A673 (cell line): ENCODE results near the gene CNPY4. TPM values are rescaled to one million over a fixed set of nuclear protein-coding genes. Genes with fewer than 3 reads are reported as not detected.
A peak's percentile ranks its signal among the peaks of the same experiment; 100 is the strongest.

Experiments
- BruUV-seq: library from RNA; stranded (reverse); fragments of 400-500 nt; replicated peaks from 2 replicates; lab custom pipeline; 2021; lab: Mats Ljungman, UMichigan
- CTCF ChIA-PET: fragments of 300-600 bp; sonication (Branson Sonifier 250); formaldehyde crosslinking; loops from one replicate; lab custom pipeline; 2022; ENCODE audit warnings: antibody characterized with exemption; lab: Charles Lee
- POLR2A ChIA-PET: fragments of 300-600 bp; sonication (Branson Sonifier 250); formaldehyde crosslinking; loops from one replicate; lab custom pipeline; 2022; ENCODE audit warnings: antibody characterized with exemption; ENCODE audit not compliant: low non-redundant PET; lab: Charles Lee
- DNase-seq: peaks from one replicate; pipeline ENCODE4 v3.0.0-alpha.2; 2015; ENCODE audit warnings: low spot score
- H3K27ac ChIP-seq: fragments of 200-600 bp; sonication (generic); 2 replicates; pipeline ENCODE4 v1.5.1; 2016; ENCODE audit warnings: mixed run types, low read depth, mild to moderate bottlenecking, mixed read lengths, antibody characterized with exemption, low read length; ENCODE audit not compliant: poor library complexity, severe bottlenecking
- H3K27me3 ChIP-seq: fragments of 200-600 bp; sonication (generic); replicated peaks from 2 replicates; pipeline ENCODE4 v1.6.1; 2017; ENCODE audit warnings: mixed run types, low read depth, mild to moderate bottlenecking, mixed read lengths, antibody characterized with exemption, low read length; ENCODE audit not compliant: insufficient read depth, poor library complexity
- H3K36me3 ChIP-seq: fragments of 200-600 bp; sonication (generic); 2 replicates; pipeline ENCODE4 v1.6.1; 2016; ENCODE audit warnings: mixed run types, mild to moderate bottlenecking, mixed read lengths, antibody characterized with exemption, low read length; ENCODE audit not compliant: insufficient read depth, poor library complexity, severe bottlenecking
- H3K4me1 ChIP-seq: fragments of 200-600 bp; sonication (generic); 2 replicates; pipeline ENCODE4 v1.6.1; 2017; ENCODE audit warnings: mixed run types, mild to moderate bottlenecking, mixed read lengths, antibody characterized with exemption, low read length; ENCODE audit not compliant: insufficient read depth, poor library complexity, severe bottlenecking
- H3K4me3 ChIP-seq: fragments of 200-600 bp; sonication (generic); 2 replicates; pipeline ENCODE4 v1.5.1; 2016; ENCODE audit warnings: low read depth, mixed run types, mild to moderate bottlenecking, mixed read lengths, low read length; ENCODE audit not compliant: poor library complexity, severe bottlenecking
- H3K9me3 ChIP-seq: fragments of 200-600 bp; sonication (generic); 2 replicates; pipeline ENCODE4 v1.6.1; 2016; ENCODE audit warnings: mixed run types, low read depth, mild to moderate bottlenecking, mixed read lengths, antibody characterized with exemption, low read length; ENCODE audit not compliant: poor library complexity, severe bottlenecking
- CTCF ChIP-seq: fragments of 300-800, 200-600 bp; sonication (generic); conservative IDR thresholded peaks from 2 replicates; pipeline ENCODE4 v1.5.1; 2017; ENCODE audit warnings: low read depth, mild to moderate bottlenecking, antibody characterized with exemption, low read length, moderate library complexity, mixed read lengths
- EZH2 ChIP-seq: fragments of 200-600 bp; sonication (generic); IDR thresholded peaks from 2 replicates; pipeline ENCODE4 v1.6.1; 2017; ENCODE audit warnings: borderline replicate concordance, low read depth, mild to moderate bottlenecking, mixed read lengths, antibody characterized with exemption, low read length; ENCODE audit not compliant: poor library complexity, severe bottlenecking
- intact Hi-C: fragments of 100-400 bp; cut with micrococcal nuclease; formaldehyde crosslinking; loops from one replicate; pipeline ENCODE4 v1.10.0; 2022; ENCODE audit not compliant: unreplicated experiment
- total RNA-seq: library from RNA; stranded (reverse); gene quantifications from 2 replicates; pipeline ENCODE4 v1.2.3, GENCODE V29; 2021

CNPY4 gene
- total RNA-seq, 1 experiment from 2014 or later: 20.2 TPM

GRCh38 chr7:100085515-100085914, 33.9 kb upstream of the CNPY4 start:
- CTCF ChIA-PET: no interaction called here
- Histone ChIP-seq H3K4me3 (no peak overlapping the region), H3K36me3 (peaks cover 5% of the 10 kb centered on the region), H3K9me3 (no peaks in the 10 kb centered on the region), H3K4me1 (peaks cover 34% of the 10 kb centered on the region), H3K27me3 (no peaks in the 10 kb centered on the region), H3K27ac (no peak overlapping the region)
- intact Hi-C loops: no loop called here
- BruUV-seq: no TSS peak
- DNase-seq: no peak
- TF ChIP-seq EZH2 (no peak), CTCF (no peak)
- POLR2A ChIA-PET: no interaction called here

GRCh38 chr7:100087055-100087750, 32.2 kb upstream of the CNPY4 start:
- no peaks in the 10 kb centered on the region for H3K9me3 ChIP-seq
- no peaks in the 10 kb centered on the region for H3K27me3 ChIP-seq
- TF ChIP-seq CTCF (no peak), EZH2 (no peak)
- peaks cover 39% of the 10 kb centered on the region for H3K4me1 ChIP-seq
- ChIA-PET POLR2A (interaction anchor here (0.6 to 0.7 kb wide), 2 partner anchors 11 to 42 kb away, joined by 3 read pairs; no protein-coding TSS in a partner anchor), CTCF (no interaction called here)
- intact Hi-C loops: no loop called here
- H3K4me3 ChIP-seq: no peak overlapping the region
- peak overlapping the region; percentile 91 for H3K27ac ChIP-seq
- peak; percentile 98 for DNase-seq
- BruUV-seq: no TSS peak
- H3K36me3 ChIP-seq: peaks cover 22% of the 10 kb centered on the region

GRCh38 chr7:100088095-100088620, 31.3 kb upstream of the CNPY4 start:
- no TSS peak for BruUV-seq
- TF ChIP-seq CTCF (no peak), EZH2 (no peak)
- no peaks in the 10 kb centered on the region for H3K9me3 ChIP-seq
- ChIA-PET CTCF (no interaction called here), POLR2A (no interaction called here)
- no peak for DNase-seq
- intact Hi-C loops: no loop called here
- peaks cover 39% of the 10 kb centered on the region for H3K4me1 ChIP-seq
- H3K27ac ChIP-seq: peak overlapping the region; percentile 91
- H3K36me3 ChIP-seq: peaks cover 31% of the 10 kb centered on the region
- peak overlapping the region; percentile 94 for H3K4me3 ChIP-seq
- no peaks in the 10 kb centered on the region for H3K27me3 ChIP-seq
